ENCODE results near the gene RRAGC.

The RRAGC gene

DNA sequence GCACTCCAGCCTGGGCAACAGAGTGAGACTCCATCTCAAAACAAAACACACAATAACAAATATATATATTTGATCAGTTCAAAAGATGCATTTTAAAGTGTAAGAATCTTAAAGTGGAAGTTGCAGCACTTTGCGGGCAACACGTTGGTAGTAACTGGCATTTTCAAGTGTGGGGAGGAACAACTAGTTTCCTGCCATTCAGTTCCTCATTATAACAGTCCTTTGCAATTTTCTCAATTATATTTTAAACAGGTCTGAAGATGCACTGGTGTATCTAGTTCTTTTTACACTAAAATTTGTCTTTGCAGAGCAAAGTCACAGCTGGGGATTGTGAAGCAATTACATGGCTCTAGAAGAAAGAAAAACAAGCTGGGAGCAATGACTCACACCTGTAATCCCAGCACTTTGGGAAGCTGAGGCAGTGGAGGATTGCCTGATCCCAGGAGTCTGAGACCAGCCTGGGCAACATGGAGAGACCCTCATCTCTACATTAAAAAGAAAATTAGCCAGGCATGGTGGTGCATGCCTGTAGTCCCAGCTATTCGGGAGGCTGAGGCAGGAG lies 25.3 kb downstream of the RRAGC start:
- H3K4me3 Mint-ChIP-seq = no peak overlapping the region
- DNase-seq = no peak
- H3K27ac Mint-ChIP-seq = no peak overlapping the region
- peaks cover 9% of the 10 kb centered on the region for H3K36me3 Mint-ChIP-seq (ENCODE audit: low read depth)
- peaks cover 18% of the 10 kb centered on the region for H3K4me1 Mint-ChIP-seq
- TF ChIP-seq, protein P1, sequence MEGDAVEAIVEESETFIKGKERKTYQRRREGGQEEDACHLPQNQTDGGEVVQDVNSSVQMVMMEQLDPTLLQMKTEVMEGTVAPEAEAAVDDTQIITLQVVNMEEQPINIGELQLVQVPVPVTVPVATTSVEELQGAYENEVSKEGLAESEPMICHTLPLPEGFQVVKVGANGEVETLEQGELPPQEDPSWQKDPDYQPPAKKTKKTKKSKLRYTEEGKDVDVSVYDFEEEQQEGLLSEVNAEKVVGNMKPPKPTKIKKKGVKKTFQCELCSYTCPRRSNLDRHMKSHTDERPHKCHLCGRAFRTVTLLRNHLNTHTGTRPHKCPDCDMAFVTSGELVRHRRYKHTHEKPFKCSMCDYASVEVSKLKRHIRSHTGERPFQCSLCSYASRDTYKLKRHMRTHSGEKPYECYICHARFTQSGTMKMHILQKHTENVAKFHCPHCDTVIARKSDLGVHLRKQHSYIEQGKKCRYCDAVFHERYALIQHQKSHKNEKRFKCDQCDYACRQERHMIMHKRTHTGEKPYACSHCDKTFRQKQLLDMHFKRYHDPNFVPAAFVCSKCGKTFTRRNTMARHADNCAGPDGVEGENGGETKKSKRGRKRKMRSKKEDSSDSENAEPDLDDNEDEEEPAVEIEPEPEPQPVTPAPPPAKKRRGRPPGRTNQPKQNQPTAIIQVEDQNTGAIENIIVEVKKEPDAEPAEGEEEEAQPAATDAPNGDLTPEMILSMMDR (IDR thresholded peaks at IDR 0.05) = no peak
- peaks cover 26% of the 10 kb centered on the region for H3K27me3 Mint-ChIP-seq (ENCODE audit: low read depth, poor library complexity)
- no peaks in the 10 kb centered on the region for H3K9me3 Mint-ChIP-seq

DNA sequence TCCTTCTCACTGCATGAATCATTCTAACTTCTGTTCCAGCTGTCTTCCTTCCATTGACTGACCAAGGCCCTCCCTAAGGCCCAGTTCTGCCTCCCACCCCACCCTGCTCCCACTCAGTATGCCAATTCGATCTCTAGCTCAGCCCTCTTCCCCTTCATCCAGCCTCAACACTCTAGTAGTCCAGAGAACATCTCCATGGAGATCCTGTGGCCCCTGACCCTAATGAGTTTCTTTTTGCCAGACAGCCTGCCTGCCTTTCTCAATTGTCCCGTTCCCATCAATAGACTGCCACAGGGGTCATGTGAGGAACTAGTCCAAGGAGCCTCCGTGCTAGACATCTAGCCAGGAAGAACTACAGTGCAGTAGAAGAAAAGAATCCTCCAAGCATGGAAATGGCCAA lies 26.4 kb downstream of the RRAGC start:
- Mint-ChIP-seq H3K9me3 (no peaks in the 10 kb centered on the region), H3K36me3 (ENCODE audit: low read depth) (no peaks in the 10 kb centered on the region), H3K4me1 (peaks cover 23% of the 10 kb centered on the region), H3K27ac (no peak overlapping the region), H3K4me3 (no peak overlapping the region), H3K27me3 (ENCODE audit: low read depth, poor library complexity) (peaks cover 32% of the 10 kb centered on the region)
- TF ChIP-seq, protein P1 (IDR thresholded peaks at IDR 0.05) = no peak
- DNase-seq = no peak

DNA sequence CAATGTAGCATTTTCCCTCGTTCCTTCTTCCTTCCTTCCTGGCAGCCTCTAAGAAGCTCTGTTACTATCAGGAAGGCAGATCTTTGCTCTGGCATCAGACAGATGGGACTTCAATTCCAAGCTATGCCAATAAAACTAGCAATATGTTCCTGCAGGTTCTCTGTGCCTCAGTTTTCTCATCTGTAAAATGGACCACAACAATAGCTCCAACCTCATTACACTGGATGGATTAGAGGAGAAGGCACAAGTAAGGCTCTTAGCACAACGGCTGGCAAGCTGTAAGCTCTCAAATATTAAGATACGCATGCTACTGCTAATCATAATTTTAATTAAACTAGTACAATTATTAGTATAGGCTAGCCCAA lies 27.2 kb downstream of the RRAGC start:
- Mint-ChIP-seq H3K27ac (no peak overlapping the region), H3K27me3 (ENCODE audit: low read depth, poor library complexity) (peaks cover 32% of the 10 kb centered on the region), H3K4me1 (peaks cover 23% of the 10 kb centered on the region), H3K4me3 (no peak overlapping the region), H3K9me3 (no peaks in the 10 kb centered on the region), H3K36me3 (ENCODE audit: low read depth) (no peaks in the 10 kb centered on the region)
- TF ChIP-seq, protein P1 (IDR thresholded peaks at IDR 0.05) = no peak
- no peak for DNase-seq

DNA sequence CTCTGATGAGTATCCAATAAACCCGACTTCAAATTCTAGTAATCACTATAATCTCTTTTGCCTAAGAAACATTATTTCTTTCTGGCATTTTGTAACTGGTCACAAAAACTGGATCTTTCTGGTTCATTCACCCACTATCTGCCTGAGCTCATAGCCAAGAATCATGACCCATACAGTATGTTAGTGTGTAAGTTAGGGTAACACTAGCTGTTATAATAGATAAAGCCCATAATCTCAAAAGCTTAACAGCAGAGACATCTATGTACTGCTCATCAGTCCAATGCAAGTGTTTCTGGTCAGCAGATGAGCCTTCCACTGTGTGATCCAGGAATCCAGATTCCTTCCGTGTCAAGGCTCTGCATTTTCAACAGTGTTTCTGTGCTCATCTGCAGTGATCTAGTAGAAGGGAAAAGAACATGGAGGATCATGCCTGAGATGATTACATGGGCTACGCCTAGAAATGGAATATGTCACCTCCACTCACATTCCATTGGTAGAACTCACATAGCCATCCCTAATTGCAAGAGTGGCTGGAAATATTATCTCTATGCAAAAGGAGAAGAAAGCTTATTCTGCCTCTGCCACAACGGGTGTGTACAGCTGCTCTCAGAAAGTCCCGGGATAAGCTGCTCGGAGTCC lies 27.7 kb downstream of the RRAGC start:
- no peak for DNase-seq
- Mint-ChIP-seq H3K4me1 (peaks cover 23% of the 10 kb centered on the region), H3K27me3 (ENCODE audit: low read depth, poor library complexity) (peaks cover 32% of the 10 kb centered on the region), H3K36me3 (ENCODE audit: low read depth) (no peaks in the 10 kb centered on the region), H3K9me3 (no peaks in the 10 kb centered on the region), H3K27ac (no peak overlapping the region), H3K4me3 (no peak overlapping the region)
- TF ChIP-seq, protein P1 (IDR thresholded peaks at IDR 0.05) = no peak

DNA sequence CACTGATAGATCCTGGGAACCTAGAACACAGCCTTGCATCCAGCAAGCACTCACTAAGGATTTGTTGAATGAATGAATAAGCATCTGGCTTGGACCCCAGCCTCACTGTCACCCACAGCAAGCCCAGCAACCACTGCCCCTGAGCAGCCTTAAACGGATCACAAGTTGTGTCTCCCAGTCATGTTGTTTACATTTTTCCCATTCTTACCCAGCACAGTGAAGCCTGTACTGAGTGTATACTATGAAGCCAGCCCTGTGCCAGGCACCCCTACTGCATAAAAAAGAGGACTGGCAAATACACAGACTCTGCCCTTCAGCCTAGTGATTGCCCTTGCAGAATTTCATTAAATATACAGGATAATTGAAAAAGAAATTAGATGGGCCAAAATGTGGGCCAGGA lies 30.2 kb downstream of the RRAGC start:
- DNase-seq = no peak
- Mint-ChIP-seq H3K27ac (no peak overlapping the region), H3K9me3 (no peaks in the 10 kb centered on the region), H3K36me3 (ENCODE audit: low read depth) (no peaks in the 10 kb centered on the region), H3K4me3 (no peak overlapping the region), H3K4me1 (peaks cover 23% of the 10 kb centered on the region), H3K27me3 (ENCODE audit: low read depth, poor library complexity) (peaks cover 44% of the 10 kb centered on the region)
- TF ChIP-seq, protein P1 (IDR thresholded peaks at IDR 0.05) = no peak

DNA sequence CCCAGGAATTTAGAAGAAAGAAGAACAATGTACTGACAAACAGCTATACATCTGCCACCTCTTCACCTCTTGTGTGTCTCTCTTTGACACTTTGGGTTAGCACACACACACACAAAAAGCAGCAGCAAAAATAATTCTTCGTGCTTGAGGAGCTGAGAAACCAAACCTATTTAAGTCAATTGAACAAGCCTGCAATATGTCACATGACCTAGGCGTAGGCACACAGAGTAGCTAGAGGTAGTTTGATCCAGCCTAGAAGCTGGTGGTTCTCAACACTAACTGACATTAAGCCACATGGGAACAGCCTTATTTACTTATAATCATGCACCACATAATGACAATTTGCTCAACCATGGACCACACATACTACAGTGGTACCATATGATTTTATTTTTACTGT lies 32.3 kb downstream of the RRAGC start:
- Mint-ChIP-seq H3K9me3 (no peaks in the 10 kb centered on the region), H3K36me3 (ENCODE audit: low read depth) (no peaks in the 10 kb centered on the region), H3K27me3 (ENCODE audit: low read depth, poor library complexity) (peaks cover 37% of the 10 kb centered on the region), H3K27ac (no peak overlapping the region), H3K4me1 (peaks cover 24% of the 10 kb centered on the region), H3K4me3 (no peak overlapping the region)
- TF ChIP-seq, protein P1 (IDR thresholded peaks at IDR 0.05) = no peak
- no peak for DNase-seq
